H1 (cell line): ENCODE measurements around the gene RNF5. TPM values are rescaled to one million over a fixed set of nuclear protein-coding genes. Genes with fewer than 3 reads are reported as not detected.

ENCODE experiments used
- CTCF ChIA-PET: fragments of 300-600 bp; sonication (Branson Sonifier 250); formaldehyde crosslinking; loops from one replicate; lab custom pipeline; 2021; ENCODE audit not compliant: partially characterized antibody; lab: Charles Lee
- POLR2A ChIA-PET: fragments of 300-600 bp; sonication (Branson Sonifier 250); formaldehyde crosslinking; loops from one replicate; lab custom pipeline; 2021; ENCODE audit warnings: inconsistent platforms; ENCODE audit not compliant: partially characterized antibody; lab: Charles Lee
- DNase-seq, 2 experiments: peaks; one replicate each; pipeline versions ENCODE4 v3.0.0 to v3.0.0-alpha.2; 2010 to 2022; ENCODE audit warnings: low spot score in 2 of 2, low read depth in 1 of 2, mixed read lengths in 1 of 2
- FAIRE-seq: peaks from 2 replicates; lab custom pipeline; 2011; peaks lifted over from hg19 to GRCh38; lab: Jason Lieb, UNC
- H2AFZ ChIP-seq: 2 replicates; pipeline ENCODE4 v1.8.1; 2012; ENCODE audit warnings: low read length, inconsistent platforms
- H2AK5ac ChIP-seq: 2 replicates; pipeline ENCODE4 v1.6.1; 2013; ENCODE audit warnings: low read depth, low read length
- H2BK120ac ChIP-seq: replicated peaks from 2 replicates; pipeline ENCODE3; 2013; ENCODE audit warnings: low read depth, low read length, inconsistent platforms
- H2BK12ac ChIP-seq: 2 replicates; pipeline ENCODE4 v1.6.1; 2013; ENCODE audit warnings: low read depth, low read length
- H2BK15ac ChIP-seq: 2 replicates; pipeline ENCODE4 v1.6.1; 2013; ENCODE audit warnings: low read length
- H2BK20ac ChIP-seq: 2 replicates; pipeline ENCODE4 v1.6.1; 2013; ENCODE audit warnings: low read length
- H2BK5ac ChIP-seq: 2 replicates; pipeline ENCODE4 v1.6.1; 2013; ENCODE audit warnings: low read depth, low read length
- H3K14ac ChIP-seq: 2 replicates; pipeline ENCODE4 v1.6.1; 2013; ENCODE audit warnings: inconsistent platforms; ENCODE audit not compliant: insufficient read length
- H3K18ac ChIP-seq: 2 replicates; pipeline ENCODE4 v1.6.1; 2013; ENCODE audit warnings: low read length; ENCODE audit errors: extremely low read depth
- H3K23ac ChIP-seq: 2 replicates; pipeline ENCODE4 v1.6.1; 2013; ENCODE audit warnings: inconsistent platforms; ENCODE audit not compliant: insufficient read length
- H3K23me2 ChIP-seq: 2 replicates; pipeline ENCODE4 v1.6.1; 2013; ENCODE audit warnings: low read depth, low read length
- H3K27ac ChIP-seq: 2 replicates; pipeline ENCODE4 v1.6.1; 2011; ENCODE audit warnings: low read depth, low read length, inconsistent platforms
- H3K27me3 ChIP-seq, 4 experiments: replicated peaks in 1 of 4; 1 replicate in 1 of 4; 2 replicates in 3 of 4; pipeline versions ENCODE4 v1.6.1 to v1.8.1; 2011 to 2013; ENCODE audit warnings: low read length in 3 of 4, mild to moderate bottlenecking in 3 of 4, inconsistent platforms in 2 of 4, mixed read lengths in 2 of 4, moderate library complexity in 1 of 4; ENCODE audit not compliant: control insufficient read depth in 3 of 4, insufficient read depth in 3 of 4; ENCODE audit errors: extremely low read depth in 1 of 4
- H3K36me3 ChIP-seq, 4 experiments: 2 replicates each; pipeline versions ENCODE4 v1.6.1 to v1.8.1; 2011 to 2013; ENCODE audit warnings: mild to moderate bottlenecking in 4 of 4, low read length in 3 of 4, moderate library complexity in 2 of 4, control low read depth in 1 of 4, inconsistent platforms in 1 of 4; ENCODE audit not compliant: insufficient read depth in 4 of 4, control insufficient read depth in 2 of 4
- H3K4ac ChIP-seq: replicated peaks from 2 replicates; pipeline ENCODE3; 2013; ENCODE audit warnings: low read length, low read depth, mixed read lengths, inconsistent platforms; ENCODE audit not compliant: insufficient read length
- H3K4me1 ChIP-seq, 4 experiments: replicated peaks in 1 of 4; 1 replicate in 1 of 4; 2 replicates in 3 of 4; pipeline versions ENCODE4 v1.6.1 to v1.8.1; 2011 to 2013; ENCODE audit warnings: low read length in 3 of 4, inconsistent platforms in 2 of 4, mixed read lengths in 1 of 4; ENCODE audit not compliant: insufficient read depth in 4 of 4, control insufficient read depth in 3 of 4
- H3K4me2 ChIP-seq, 2 experiments: 2 replicates each; pipeline versions ENCODE4 v1.6.1 to v1.8.1; 2011 to 2013; ENCODE audit warnings: low read depth in 2 of 2, low read length in 2 of 2, control low read depth in 1 of 2, inconsistent platforms in 1 of 2, mild to moderate bottlenecking in 1 of 2; ENCODE audit not compliant: insufficient read depth in 1 of 2
- H3K4me3 ChIP-seq, 4 experiments: fragments of 200-600, 300-600 bp in 1 of 4; sonication (generic), shearing (Covaris generic), sonication (Bioruptor Twin) in 1 of 4; 2 replicates each; pipeline versions ENCODE4 v1.5.1 to v1.8.1; 2011 to 2016; ENCODE audit warnings: low read length in 4 of 4, low read depth in 3 of 4, control low read depth in 2 of 4, inconsistent platforms in 2 of 4, mild to moderate bottlenecking in 2 of 4, mixed read lengths in 1 of 4, moderate library complexity in 1 of 4; ENCODE audit not compliant: insufficient read depth in 2 of 4; ENCODE audit errors: extremely low read depth in 1 of 4
- H3K56ac ChIP-seq: replicated peaks from 2 replicates; pipeline ENCODE3; 2013; ENCODE audit warnings: low read depth, mild to moderate bottlenecking, mixed read lengths, low read length, inconsistent platforms; ENCODE audit not compliant: insufficient read length
- H3K79me1 ChIP-seq: 2 replicates; pipeline ENCODE4 v1.6.1; 2013; ENCODE audit warnings: low read depth, low read length, control low read depth
- H3K79me2 ChIP-seq, 2 experiments: 2 replicates each; pipeline versions ENCODE4 v1.6.1 to v1.8.1; 2012 to 2013; ENCODE audit warnings: low read length in 2 of 2, mild to moderate bottlenecking in 2 of 2, inconsistent platforms in 1 of 2; ENCODE audit not compliant: insufficient read depth in 2 of 2, control insufficient read depth in 1 of 2
- H3K9ac ChIP-seq, 4 experiments: replicated peaks in 1 of 4; 1 replicate in 1 of 4; 2 replicates in 3 of 4; pipeline versions ENCODE4 v1.6.1 to v1.8.1; 2011 to 2013; ENCODE audit warnings: low read depth in 3 of 4, low read length in 3 of 4, control low read depth in 2 of 4, mild to moderate bottlenecking in 2 of 4, moderate library complexity in 2 of 4, inconsistent platforms in 1 of 4; ENCODE audit errors: extremely low read depth in 1 of 4
- H3K9me3 ChIP-seq, 2 experiments: 2 replicates each; pipeline versions ENCODE4 v1.6.1 to v1.8.1; 2012 to 2013; ENCODE audit warnings: mild to moderate bottlenecking in 2 of 2, moderate library complexity in 2 of 2, control low read depth in 1 of 2, inconsistent platforms in 1 of 2, low read depth in 1 of 2, low read length in 1 of 2, mixed read lengths in 1 of 2; ENCODE audit not compliant: insufficient read depth in 2 of 2
- H4K20me1 ChIP-seq, 2 experiments: replicated peaks in 1 of 2; 2 replicates each; pipeline versions ENCODE3 to v1.8.1; 2011 to 2013; ENCODE audit warnings: inconsistent platforms in 2 of 2, low read length in 2 of 2, mild to moderate bottlenecking in 1 of 2; ENCODE audit not compliant: insufficient read depth in 2 of 2, control insufficient read depth in 1 of 2
- H4K5ac ChIP-seq: 2 replicates; pipeline ENCODE4 v1.6.1; 2013; ENCODE audit warnings: low read length, low read depth, mixed read lengths, inconsistent platforms; ENCODE audit not compliant: insufficient read length
- H4K8ac ChIP-seq: 2 replicates; pipeline ENCODE4 v1.8.0; 2013; ENCODE audit warnings: mild to moderate bottlenecking, moderate library complexity, low read length, inconsistent platforms; ENCODE audit not compliant: insufficient read depth; ENCODE audit errors: extremely low read depth
- H4K91ac ChIP-seq: replicated peaks from 2 replicates; pipeline ENCODE3; 2013; ENCODE audit warnings: low read length, mixed read lengths, inconsistent platforms; ENCODE audit not compliant: insufficient read length
- CHD2 ChIP-seq: IDR thresholded peaks from 2 replicates; pipeline ENCODE4 v1.6.1; 2012; ENCODE audit warnings: low read length, improper control_type of control experiment
- E2F6 ChIP-seq: IDR thresholded peaks from 2 replicates; pipeline ENCODE4 v1.6.1; 2012; ENCODE audit warnings: inconsistent platforms
- HDAC6 ChIP-seq: IDR thresholded peaks from one replicate; pipeline ENCODE4 v1.7.1; 2012; ENCODE audit warnings: low read depth, mild to moderate bottlenecking, inconsistent platforms, low read length, moderate library complexity
- JUN ChIP-seq: IDR thresholded peaks from 2 replicates; pipeline ENCODE4 v1.6.1; 2011; ENCODE audit warnings: low read depth, mild to moderate bottlenecking, improper control_type of control experiment, low read length
- SIN3A ChIP-seq, 2 experiments: IDR thresholded peaks in 1 of 2; conservative IDR thresholded peaks in 1 of 2; 2 replicates each; pipeline ENCODE4 v1.6.1; 2011 to 2012; ENCODE audit warnings: low read length in 2 of 2, improper control_type of control experiment in 1 of 2, low read depth in 1 of 2, mild to moderate bottlenecking in 1 of 2
- SP1 ChIP-seq: IDR thresholded peaks from 2 replicates; pipeline ENCODE4 v1.6.1; 2011; ENCODE audit warnings: low read depth, low read length
- WGBS, 2 experiments: shearing (Covaris generic) in 1 of 2; methylation state at CpG; one replicate each; pipeline versions ENCODE4 v1.1.6 to v1.1.7; 2013 to 2015; ENCODE audit warnings: low lambda C conversion rate in 2 of 2, mixed read lengths in 2 of 2, inconsistent platforms in 1 of 2, low coverage in 1 of 2, missing lambda C conversion rate in 1 of 2; ENCODE audit not compliant: insufficient replicate concordance in 2 of 2, insufficient coverage in 1 of 2, insufficient read length in 1 of 2; ENCODE audit errors: extremely low coverage in 1 of 2, missing lambda C conversion rate in 1 of 2; 5-methylcytosine and 5-hydroxymethylcytosine counted together
- polyA plus RNA-seq, 7 experiments: library from polyadenylated mRNA; depleted of rRNA in 3 of 7; stranded (reverse) in 5 of 7; unstranded in 2 of 7; fragments of >200 nt in 5 of 7; fragments of 200-250 nt in 2 of 7; gene quantifications; 1 replicate in 5 of 7; 2 replicates in 1 of 7; 4 replicates in 1 of 7; pipeline versions ENCODE4 v1.2.1 to v1.2.3, GENCODE V29; 2011 to 2013; ENCODE audit warnings: missing spikeins in 2 of 7, mixed read lengths in 2 of 7
- total RNA-seq: library from RNA; stranded (reverse); fragmentation: NEBNext Ultra II Directional; extraction: Animal tissue kit (Norgen Biotek cat#: 25700); gene quantifications from 2 replicates; pipeline ENCODE4 v1.2.1, GENCODE V29; 2021

The RNF5 gene
- total and polyA plus RNA-seq, 2 of the 8 experiments (the other 6 are each of a cell fraction or from before 2014, with no cell fraction given) = 90.0 to 158 TPM

GRCh38 chr6:32131439-32131948 lies 46.7 kb upstream of the RNF5 start:
- ChIA-PET POLR2A (interaction anchor here (1.0 to 6.5 kb wide), 5 partner anchors 9 to 21 kb away, joined by 4 to 70 read pairs (median 21); partner anchors contain the start of gene PRRT1), CTCF (interaction anchor here (2.1 to 5.6 kb wide), 2 partner anchors 13 to 17 kb away, joined by 8 to 76 read pairs; no protein-coding TSS in a partner anchor)
- no peak overlapping the region for H2BK20ac ChIP-seq
- peaks cover 0 to 12% of the 10 kb centered on the region in 2 experiments; a peak in 1 of 4 replicates for H3K79me2 ChIP-seq
- no peak overlapping the region for H2BK5ac ChIP-seq
- H2AFZ ChIP-seq = no peak overlapping the region
- H2AK5ac ChIP-seq = no peak overlapping the region
- peaks cover 3 to 19% (median 8%) of the 10 kb centered on the region in 4 experiments; a peak in 6 of 7 replicates for H3K4me1 ChIP-seq
- H3K9me3 ChIP-seq = no peaks in the 10 kb centered on the region
- H2BK120ac ChIP-seq = no peak overlapping the region
- H3K23me2 ChIP-seq = peaks cover 5% of the 10 kb centered on the region
- H3K14ac ChIP-seq = no peak overlapping the region
- H3K56ac ChIP-seq = no peak overlapping the region
- H2BK12ac ChIP-seq = no peak overlapping the region
- H3K23ac ChIP-seq = no peak overlapping the region
- H4K20me1 ChIP-seq = no peaks in the 10 kb centered on the region
- H3K36me3 ChIP-seq = no peaks in the 10 kb centered on the region
- H3K27ac ChIP-seq = no peak overlapping the region
- DNase-seq (no peak), FAIRE-seq (no peak)
- no peak overlapping the region for H2BK15ac ChIP-seq
- no peak overlapping the region for H4K91ac ChIP-seq
- no peak overlapping the region for H3K4ac ChIP-seq
- no peak overlapping the region for H4K5ac ChIP-seq
- H3K27me3 ChIP-seq = no peaks in the 10 kb centered on the region
- TF ChIP-seq SIN3A (conservative IDR thresholded peaks at IDR 0.05 in 1 of 2, IDR thresholded peaks at IDR 0.05 in 1 of 2; ENCODE audit: low read depth in 1 of 2, low read length in 2 of 2) = no peak
- no peak for TF ChIP-seq HDAC6
- TF ChIP-seq SP1 = no peak
- no peak for TF ChIP-seq CHD2
- no peak for TF ChIP-seq JUN
- TF ChIP-seq E2F6 = no peak
- H3K4me3 ChIP-seq = no peak overlapping the region
- 80% methylated on average over 14 of the region's 14 CpGs; no CpG with 5 or more reads in 1 of the 2 experiments for WGBS, 2 experiments
- H3K18ac ChIP-seq = no peak overlapping the region
- 0 out of 2 replicates have a peak, but pooled peaks cover 2% of the 10 kb centered on the region for H3K79me1 ChIP-seq
- H4K8ac ChIP-seq = no peak overlapping the region
- no peak overlapping the region for H3K4me2 ChIP-seq
- no peak overlapping the region for H3K9ac ChIP-seq
